Middle frontal gyrus (tissue), 1 donor: ENCODE results near the gene ABCF3.

Source experiments
- DNase-seq: peaks from one replicate; pipeline ENCODE4 v3.0.0-alpha.2; 2015; ENCODE audit warnings: low spot score; ENCODE audit errors: extremely low spot score

The ABCF3 gene

GRCh38 chr3:184185461-184186183 lies 377 bp upstream of the ABCF3 start:
- peak; percentile 97 for DNase-seq

DNA sequence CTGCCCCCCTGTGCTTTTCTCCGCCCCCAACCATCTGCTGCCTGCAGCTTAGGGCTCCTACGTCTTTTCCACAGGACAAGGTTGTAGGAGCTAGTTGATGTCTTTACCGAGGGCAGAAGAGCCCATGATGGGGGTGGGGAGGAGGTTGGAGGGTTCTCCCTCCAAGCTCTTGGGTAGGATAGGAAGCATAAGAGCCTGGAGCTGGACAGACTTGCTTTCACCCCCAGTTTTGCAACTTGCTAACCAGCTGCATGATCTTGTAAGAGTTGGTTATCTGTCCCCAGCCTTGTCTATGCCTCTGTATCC lies 856 bp downstream of the ABCF3 start:
- no peak for DNase-seq

DNA sequence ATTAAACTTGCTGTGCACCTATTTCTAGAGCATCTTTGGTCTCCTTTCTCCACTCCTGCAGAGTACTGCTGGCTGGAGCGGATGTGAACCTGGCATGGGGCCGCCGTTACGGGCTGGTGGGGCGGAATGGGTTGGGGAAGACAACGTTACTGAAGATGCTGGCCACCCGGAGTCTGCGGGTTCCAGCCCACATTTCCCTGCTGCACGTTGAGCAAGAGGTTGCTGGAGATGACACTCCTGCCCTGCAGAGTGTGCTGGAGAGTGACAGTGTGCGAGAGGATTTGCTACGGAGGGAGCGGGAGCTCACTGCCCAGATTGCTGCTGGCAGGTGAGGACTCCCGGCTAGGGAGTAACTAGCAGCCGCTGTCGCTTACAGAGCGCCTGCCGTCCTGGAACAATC lies 2.1 kb downstream of the ABCF3 start:
- DNase-seq = no peak

- no peak for DNase-seq
These were observed 3.4 kb downstream of the ABCF3 start for GRCh38 chr3:184189421-184189820.

GRCh38 chr3:184192889-184193288 lies 6.9 kb downstream of the ABCF3 start:
- no peak for DNase-seq

DNA sequence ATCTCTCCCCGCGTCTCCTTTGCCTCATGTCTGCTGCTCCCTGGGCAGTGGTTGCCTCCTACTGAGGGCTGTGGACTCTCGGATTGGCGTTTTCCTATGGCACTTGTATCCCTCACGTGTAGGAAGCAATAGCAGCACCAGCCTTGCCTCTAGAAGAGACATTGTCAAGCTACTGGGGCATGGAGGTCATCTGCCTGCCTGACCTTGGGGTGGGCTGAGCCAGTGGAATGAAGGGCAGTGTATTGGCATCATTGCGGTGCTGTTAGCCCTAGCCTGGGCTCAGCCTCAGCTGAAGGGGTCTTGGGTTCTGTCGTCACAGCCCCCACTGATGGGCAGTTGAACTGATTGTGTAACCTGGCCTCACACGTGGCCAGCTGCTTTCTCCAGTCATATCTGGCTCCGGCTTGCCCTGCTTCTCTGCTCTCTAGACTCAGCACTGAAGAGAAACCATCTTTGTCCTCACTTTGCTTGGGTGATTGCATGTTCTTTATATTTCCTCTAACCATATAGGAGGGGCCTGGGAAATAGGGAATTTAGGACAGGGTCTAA lies 8.1 kb downstream of the ABCF3 start:
- no peak for DNase-seq

DNA sequence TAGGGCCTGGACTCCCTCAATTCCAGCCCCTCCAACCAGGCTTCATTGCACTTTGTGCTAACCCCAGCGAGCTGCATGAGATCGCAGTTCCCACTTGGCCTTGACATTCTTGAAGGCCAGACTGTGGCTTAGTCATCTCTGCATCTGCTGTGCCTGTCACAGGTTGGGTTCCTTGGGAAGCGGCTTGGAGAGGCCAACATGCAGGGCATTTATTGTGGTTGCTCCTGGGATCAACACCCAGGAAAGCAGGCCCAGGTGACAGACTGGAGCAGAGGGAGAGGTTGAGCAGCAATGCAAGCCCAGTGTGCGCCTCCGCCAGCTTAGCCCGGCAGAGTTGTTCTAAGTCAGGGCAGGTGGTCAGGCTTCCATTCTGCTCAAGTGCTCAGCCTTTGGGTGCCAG lies 10.5 kb downstream of the ABCF3 start:
- DNase-seq = no peak

- DNase-seq = no peak
These were observed 12.5 kb downstream of the ABCF3 start for GRCh38 chr3:184198509-184198908.

GRCh38 chr3:184200825-184201224 lies 14.8 kb downstream of the ABCF3 start:
- DNase-seq = no peak

DNA sequence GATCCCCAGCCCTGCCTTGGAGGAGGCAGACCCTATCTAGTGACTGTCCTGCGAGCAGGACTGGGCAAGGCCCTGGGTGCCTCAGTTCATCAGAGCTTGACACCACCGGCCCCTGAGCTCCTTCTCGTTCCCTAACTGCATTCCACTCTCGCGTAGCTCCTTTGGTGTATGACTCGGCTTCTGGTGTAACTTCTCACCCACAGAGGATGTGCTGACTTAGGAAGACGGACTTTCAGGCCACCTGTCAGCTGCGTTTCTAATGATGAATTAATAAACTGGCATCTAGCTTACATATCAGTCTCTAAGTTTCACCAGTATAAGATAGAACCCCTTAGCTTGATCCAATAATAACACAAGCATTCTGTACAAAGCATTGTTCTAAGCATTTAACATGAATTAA lies 17.5 kb downstream of the ABCF3 start:
- no peak for DNase-seq

- DNase-seq = no peak
These were observed 23.3 kb downstream of the ABCF3 start for GRCh38 chr3:184209146-184209923.

- no peak for DNase-seq
These were observed 25.3 kb downstream of the ABCF3 start for GRCh38 chr3:184211297-184211696.

- no peak for DNase-seq
These were observed 25.7 kb downstream of the ABCF3 start for GRCh38 chr3:184211718-184212117.

DNA sequence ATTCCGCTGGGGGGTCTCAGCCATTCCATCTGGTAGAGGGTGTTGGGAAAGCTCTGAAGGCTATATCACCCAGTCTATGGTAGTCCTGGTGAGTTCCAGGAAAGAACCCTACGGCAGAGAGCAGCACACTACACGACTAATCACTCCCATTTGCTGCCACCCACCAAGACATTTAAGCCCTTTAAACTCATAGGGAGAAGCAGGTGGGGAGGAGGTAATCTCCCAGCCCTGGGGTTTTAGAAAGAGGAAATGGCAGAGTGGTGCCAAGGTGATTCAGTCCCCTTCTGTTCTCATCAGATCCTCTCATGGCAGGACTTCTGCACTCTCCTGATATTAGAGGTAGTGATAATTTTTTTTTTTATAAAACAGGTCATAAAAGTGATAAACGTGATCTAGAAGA lies 32.8 kb downstream of the ABCF3 start:
- DNase-seq = no peak

GRCh38 chr3:184222521-184222920 lies 36.5 kb downstream of the ABCF3 start:
- DNase-seq = no peak

DNA sequence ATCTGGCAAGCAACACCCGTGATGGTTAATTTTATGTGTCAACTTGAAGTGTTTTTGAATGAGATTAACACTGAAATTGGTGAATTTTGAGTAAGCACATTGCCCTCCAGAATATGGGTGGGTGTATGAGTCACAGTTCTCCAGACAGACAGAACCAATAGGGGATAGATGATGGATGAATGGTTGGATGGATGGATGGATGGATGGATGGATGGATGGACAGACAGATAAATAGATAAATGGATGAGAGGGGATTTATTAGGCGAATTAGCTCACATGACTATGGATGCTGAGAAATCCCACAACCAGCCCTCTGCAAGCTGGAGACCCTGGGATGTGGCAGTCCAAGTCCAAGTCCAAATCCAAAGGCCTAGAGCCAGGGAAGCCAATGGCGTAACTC lies 37.9 kb downstream of the ABCF3 start:
- no peak for DNase-seq

- DNase-seq = no peak
These were observed 41.5 kb downstream of the ABCF3 start for GRCh38 chr3:184227481-184227935.

DNA sequence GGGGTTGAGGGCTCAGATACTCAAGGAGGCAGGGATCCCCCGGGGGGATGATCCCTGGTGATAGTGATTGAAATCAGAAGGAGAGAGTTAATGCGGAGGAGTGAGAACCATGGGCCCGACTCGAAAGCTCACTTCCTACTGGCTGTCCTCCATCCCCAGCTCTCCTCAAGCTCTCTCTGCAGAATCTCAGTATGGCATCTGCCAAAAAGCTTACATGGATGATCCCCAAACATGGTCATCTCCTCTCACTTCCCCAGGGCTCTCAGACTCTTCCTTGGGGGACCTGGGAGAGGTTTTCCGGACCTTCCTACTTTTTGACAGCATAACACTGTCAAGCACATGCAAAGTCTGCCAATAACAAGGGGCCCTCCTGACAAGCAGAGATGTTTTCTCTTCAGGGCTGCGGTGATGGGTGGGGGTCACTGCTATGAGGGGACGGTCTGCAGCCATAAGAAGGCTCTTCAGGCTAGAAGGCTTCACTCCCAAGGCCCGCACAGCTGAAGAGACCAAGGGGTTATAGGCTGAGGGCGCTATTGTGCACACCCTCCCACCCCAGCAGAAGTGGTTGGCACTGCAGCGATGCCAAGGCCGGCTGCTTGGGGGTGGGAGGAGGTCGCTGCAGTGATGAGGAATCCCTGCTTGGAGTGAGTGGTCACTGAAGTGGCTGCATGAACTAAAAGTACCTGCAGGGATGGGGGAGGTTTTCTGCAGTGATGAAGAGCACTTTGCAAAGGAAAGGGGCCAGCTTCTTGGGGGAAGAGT lies 42.6 kb downstream of the ABCF3 start:
- no peak for DNase-seq

DNA sequence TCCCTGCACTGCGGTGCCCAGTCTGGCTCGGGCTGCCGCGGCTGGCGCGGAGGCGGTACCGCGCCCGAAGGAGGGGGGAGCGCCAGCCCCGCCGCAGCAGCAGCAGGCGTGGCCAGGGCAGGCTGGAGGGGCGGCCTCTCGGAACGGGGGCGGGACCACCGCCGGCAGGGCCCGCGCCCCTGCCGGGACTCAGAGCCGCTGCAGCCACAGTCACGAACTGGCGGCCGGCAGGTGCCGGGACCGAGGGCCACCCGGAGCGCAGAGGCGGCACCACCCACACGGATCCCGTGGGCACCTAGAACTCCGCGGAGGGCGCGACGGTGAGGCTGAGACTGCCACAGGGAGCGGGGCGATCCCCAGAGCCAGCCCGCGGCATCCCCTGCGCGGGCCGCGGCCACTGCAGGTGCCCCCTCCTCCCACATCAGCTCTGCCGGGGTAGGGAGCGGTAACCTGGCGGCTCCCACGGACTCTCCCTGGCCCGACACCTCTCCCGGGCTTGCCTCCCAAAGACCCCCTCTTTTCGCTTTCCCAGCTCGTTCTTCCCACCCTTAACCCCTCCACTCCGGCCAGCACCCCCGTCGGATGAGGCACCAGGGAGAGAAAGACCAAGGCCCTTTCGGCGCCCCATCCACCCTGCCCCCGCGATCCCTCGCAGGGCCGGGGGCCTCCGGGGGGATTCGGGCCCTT lies 43.5 kb downstream of the ABCF3 start, which contains the start of gene VWA5B2:
Gene VWA5B2 (plus strand): TSS at position 192 of the 687 bp plus-strand sequence. CDS start 944 bp downstream, outside the sequence.
- peak; percentile 36 for DNase-seq

DNA sequence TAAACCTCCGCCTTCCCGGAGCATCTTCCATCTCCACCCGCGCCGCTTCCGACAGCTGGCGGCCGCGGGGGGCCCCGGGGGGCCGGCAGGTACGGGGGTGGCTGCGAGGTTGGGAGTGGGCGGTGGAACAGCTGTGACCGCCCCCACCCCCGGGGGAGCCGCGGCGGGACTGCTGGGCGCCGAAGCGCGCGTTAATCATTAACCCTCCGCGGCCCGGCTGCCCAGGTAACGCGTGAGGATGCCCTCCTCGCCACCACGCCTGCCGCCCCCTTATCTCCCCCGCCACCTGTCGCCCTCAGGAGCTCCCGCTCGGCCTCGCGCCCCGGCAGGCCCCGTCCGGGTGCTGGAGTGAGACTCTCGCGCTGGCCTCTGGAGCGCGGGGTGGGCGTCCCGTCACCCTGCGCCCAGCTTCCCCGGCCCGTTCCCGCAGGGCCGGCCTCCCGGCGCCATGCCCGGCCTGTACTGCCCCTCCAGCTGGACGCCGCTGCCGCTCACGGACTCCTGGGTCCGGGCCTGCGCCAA lies 44.1 kb downstream of the ABCF3 start:
- no peak for DNase-seq
